ENCODE measurements around the gene SYT13.

SYT13 gene

GRCh38 chr11:45267652-45268299, 18.4 kb downstream of the SYT13 start:
- TF ChIP-seq CTCF (IDR thresholded peaks at IDR 0.05; ENCODE audit: insufficient read depth, low read depth, low read length, missing control alignments): no peak
- H3K4me3 ChIP-seq (ENCODE audit: low read length): no peak overlapping the region
- no peak for DNase-seq (ENCODE audit: low read depth)

- DNase-seq (ENCODE audit: low read depth): no peak
- no peak overlapping the region for H3K4me3 ChIP-seq (ENCODE audit: low read length)
- peak; percentile 12 for TF ChIP-seq CTCF (IDR thresholded peaks at IDR 0.05; ENCODE audit: insufficient read depth, low read depth, low read length, missing control alignments)
These were observed 19.1 kb downstream of the SYT13 start for GRCh38 chr11:45267052-45267451.

GRCh38 chr11:45266676-45267020, 19.5 kb downstream of the SYT13 start:
- no peak overlapping the region for H3K4me3 ChIP-seq (ENCODE audit: low read length)
- DNase-seq (ENCODE audit: low read depth): no peak
- no peak for TF ChIP-seq CTCF (IDR thresholded peaks at IDR 0.05; ENCODE audit: insufficient read depth, low read depth, low read length, missing control alignments)

- no peak for TF ChIP-seq CTCF (IDR thresholded peaks at IDR 0.05; ENCODE audit: insufficient read depth, low read depth, low read length, missing control alignments)
- peak; percentile 53 for DNase-seq (ENCODE audit: low read depth)
- H3K4me3 ChIP-seq (ENCODE audit: low read length): no peak overlapping the region
These were observed 20.0 kb downstream of the SYT13 start for GRCh38 chr11:45265969-45266675.

GRCh38 chr11:45264839-45265515, 21.2 kb downstream of the SYT13 start:
- no peak overlapping the region for H3K4me3 ChIP-seq (ENCODE audit: low read length)
- no peak for TF ChIP-seq CTCF (IDR thresholded peaks at IDR 0.05; ENCODE audit: insufficient read depth, low read depth, low read length, missing control alignments)
- peak; percentile 81 for DNase-seq (ENCODE audit: low read depth)

- no peak overlapping the region for H3K4me3 ChIP-seq (ENCODE audit: low read length)
- no peak for TF ChIP-seq CTCF (IDR thresholded peaks at IDR 0.05; ENCODE audit: insufficient read depth, low read depth, low read length, missing control alignments)
- no peak for DNase-seq (ENCODE audit: low read depth)
These were observed 22.4 kb downstream of the SYT13 start for GRCh38 chr11:45263773-45264172.
